Activated CD8-positive, alpha-beta T cell treated with anti-CD3 and anti-CD28 coated beads for 36 hours (primary cell): ENCODE results near the gene OR7A5. TPM values are rescaled to one million over a fixed set of nuclear protein-coding genes. Genes with fewer than 3 reads are reported as not detected.
"Not testable (repeated sequence)": the region's sequence is repeated elsewhere in the genome, so short reads cannot be mapped to it uniquely, and the experiment has no call there.

Source experiments
- ATAC-seq: fragments of 200-7000 bp; cut with Tn5 transposase; one replicate; pipeline ENCODE4 v1.10.0; 2021; ENCODE audit warnings: mild to moderate bottlenecking, moderate library complexity
- CTCF ChIA-PET: fragments of 350-600 bp; sonication (Branson Sonifier 250); formaldehyde crosslinking; loops from one replicate; lab custom pipeline; 2021; ENCODE audit warnings: antibody characterized with exemption; lab: Charles Lee
- POLR2A ChIA-PET: fragments of 350-600 bp; sonication (Branson Sonifier 250); formaldehyde crosslinking; loops from one replicate; lab custom pipeline; 2021; ENCODE audit warnings: antibody characterized with exemption; lab: Charles Lee
- DNase-seq: peaks from one replicate; pipeline ENCODE4 v3.0.0-alpha.2; 2020
- H3K27ac Mint-ChIP-seq: one replicate; pipeline ENCODE4 v1.8.0; 2021; ENCODE audit warnings: mild to moderate bottlenecking, mixed read lengths
- H3K27me3 Mint-ChIP-seq: one replicate; pipeline ENCODE4 v1.8.0; 2021; ENCODE audit warnings: mixed read lengths
- H3K36me3 Mint-ChIP-seq: one replicate; pipeline ENCODE4 v1.8.0; 2021; ENCODE audit warnings: low read depth, mixed read lengths
- H3K4me1 Mint-ChIP-seq: one replicate; pipeline ENCODE4 v1.8.0; 2021; ENCODE audit warnings: low read depth, mixed read lengths
- H3K4me3 Mint-ChIP-seq: one replicate; pipeline ENCODE4 v1.8.0; 2021; ENCODE audit warnings: mild to moderate bottlenecking, moderate library complexity, mixed read lengths
- H3K9me3 Mint-ChIP-seq: one replicate; pipeline ENCODE4 v1.8.0; 2021; ENCODE audit warnings: mixed read lengths
- intact Hi-C: fragments of 100-400 bp; cut with micrococcal nuclease; formaldehyde crosslinking; loops from one replicate; pipeline ENCODE4 v1.10.0; 2022
- total RNA-seq, 2 experiments: library from RNA; stranded (reverse); gene quantifications; one replicate each; pipeline ENCODE4 v1.2.3, GENCODE V29; 2021
- TF ChIP-seq, protein P1 (sequence below): fragments of 200-600 bp; IDR thresholded peaks from one replicate; pipeline ENCODE4 v1.8.0; 2022; ENCODE audit warnings: antibody characterized with exemption, mild to moderate bottlenecking

OR7A5 gene
- total RNA-seq, 2 experiments from 2014 or later = not detected

- TF ChIP-seq, protein P1, sequence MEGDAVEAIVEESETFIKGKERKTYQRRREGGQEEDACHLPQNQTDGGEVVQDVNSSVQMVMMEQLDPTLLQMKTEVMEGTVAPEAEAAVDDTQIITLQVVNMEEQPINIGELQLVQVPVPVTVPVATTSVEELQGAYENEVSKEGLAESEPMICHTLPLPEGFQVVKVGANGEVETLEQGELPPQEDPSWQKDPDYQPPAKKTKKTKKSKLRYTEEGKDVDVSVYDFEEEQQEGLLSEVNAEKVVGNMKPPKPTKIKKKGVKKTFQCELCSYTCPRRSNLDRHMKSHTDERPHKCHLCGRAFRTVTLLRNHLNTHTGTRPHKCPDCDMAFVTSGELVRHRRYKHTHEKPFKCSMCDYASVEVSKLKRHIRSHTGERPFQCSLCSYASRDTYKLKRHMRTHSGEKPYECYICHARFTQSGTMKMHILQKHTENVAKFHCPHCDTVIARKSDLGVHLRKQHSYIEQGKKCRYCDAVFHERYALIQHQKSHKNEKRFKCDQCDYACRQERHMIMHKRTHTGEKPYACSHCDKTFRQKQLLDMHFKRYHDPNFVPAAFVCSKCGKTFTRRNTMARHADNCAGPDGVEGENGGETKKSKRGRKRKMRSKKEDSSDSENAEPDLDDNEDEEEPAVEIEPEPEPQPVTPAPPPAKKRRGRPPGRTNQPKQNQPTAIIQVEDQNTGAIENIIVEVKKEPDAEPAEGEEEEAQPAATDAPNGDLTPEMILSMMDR = no peak
- DNase-seq = no peak
- Mint-ChIP-seq H3K9me3 (no peaks in the 10 kb centered on the region), H3K27me3 (peaks cover 31% of the 10 kb centered on the region), H3K4me3 (no peak overlapping the region), H3K36me3 (no peaks in the 10 kb centered on the region), H3K27ac (no peak overlapping the region), H3K4me1 (peaks cover 7% of the 10 kb centered on the region)
- intact Hi-C loops = no loop called here
- ChIA-PET POLR2A (no interaction called here), CTCF (no interaction called here)
- ATAC-seq = no peak
Measured at GRCh38 chr19:14779151-14779550, 55.8 kb downstream of the OR7A5 start.

- H3K4me3 Mint-ChIP-seq, DNase-seq, H3K27ac Mint-ChIP-seq, H3K4me1 Mint-ChIP-seq, intact Hi-C loops, H3K9me3 Mint-ChIP-seq, ATAC-seq, POLR2A ChIA-PET, H3K36me3 Mint-ChIP-seq: not testable (repeated sequence)
- H3K27me3 Mint-ChIP-seq = peaks cover 33% of the 10 kb centered on the region
- CTCF ChIA-PET = interaction anchor here (2.9 kb wide), 1 partner anchor 7 kb away, joined by 10 read pairs; no protein-coding TSS in a partner anchor
Measured at GRCh38 chr19:14778110-14778845, 56.7 kb downstream of the OR7A5 start, which contains the start of gene ADGRE2. Gene ADGRE2, minus strand, starts transcription at chr19:14778560. Its CDS starts 1,804 bp downstream, at chr19:14776756.

- ATAC-seq, H3K4me3 Mint-ChIP-seq, POLR2A ChIA-PET, DNase-seq, H3K27ac Mint-ChIP-seq, intact Hi-C loops, H3K9me3 Mint-ChIP-seq, H3K4me1 Mint-ChIP-seq, H3K36me3 Mint-ChIP-seq: not testable (repeated sequence)
- CTCF ChIA-PET = interaction anchor here (1.7 to 2.9 kb wide), 3 partner anchors 8 to 203 kb away, joined by 4 to 10 read pairs (median 5); no protein-coding TSS in a partner anchor
- peaks cover 29% of the 10 kb centered on the region for H3K27me3 Mint-ChIP-seq
Measured at GRCh38 chr19:14777645-14778044, 57.3 kb downstream of the OR7A5 start.

Other genes starting within 250 kb of the OR7A5 start
- not detected for gene ADGRE3, start 160.3 kb downstream of the OR7A5 start, total RNA-seq
- 10 to 100 TPM; 12.2 to 14.0 TPM for gene ZNF333, start 145.1 kb downstream of the OR7A5 start, total RNA-seq
- under 1 TPM; 0.43 to 0.83 TPM for gene ADGRE2, start 56.6 kb downstream of the OR7A5 start, total RNA-seq
- gene OR7C1, start within 50 bp of the OR7A5 start, total RNA-seq = not detected
- not detected for gene OR7A10, start 13.7 kb upstream of the OR7A5 start, total RNA-seq
- gene OR7A17, start 50.9 kb upstream of the OR7A5 start, total RNA-seq = not detected
- gene OR7C2, start 106.3 kb upstream of the OR7A5 start, total RNA-seq = not detected
- gene SLC1A6, start 144.7 kb upstream of the OR7A5 start, total RNA-seq = not detected
- not detected for gene CASP14, start 214.3 kb upstream of the OR7A5 start, total RNA-seq
- gene OR1I1, start 247.0 kb upstream of the OR7A5 start, total RNA-seq = not detected